ENCODE results near the gene KRTAP2-3. TPM values are rescaled to one million over a fixed set of nuclear protein-coding genes. Genes with fewer than 3 reads are reported as not detected.
"Not testable (repeated sequence)": the region's sequence is repeated elsewhere in the genome, so short reads cannot be mapped to it uniquely, and the experiment has no call there.

The KRTAP2-3 gene
- total RNA-seq, 1 donor from 2014 or later = not detected

DNA sequence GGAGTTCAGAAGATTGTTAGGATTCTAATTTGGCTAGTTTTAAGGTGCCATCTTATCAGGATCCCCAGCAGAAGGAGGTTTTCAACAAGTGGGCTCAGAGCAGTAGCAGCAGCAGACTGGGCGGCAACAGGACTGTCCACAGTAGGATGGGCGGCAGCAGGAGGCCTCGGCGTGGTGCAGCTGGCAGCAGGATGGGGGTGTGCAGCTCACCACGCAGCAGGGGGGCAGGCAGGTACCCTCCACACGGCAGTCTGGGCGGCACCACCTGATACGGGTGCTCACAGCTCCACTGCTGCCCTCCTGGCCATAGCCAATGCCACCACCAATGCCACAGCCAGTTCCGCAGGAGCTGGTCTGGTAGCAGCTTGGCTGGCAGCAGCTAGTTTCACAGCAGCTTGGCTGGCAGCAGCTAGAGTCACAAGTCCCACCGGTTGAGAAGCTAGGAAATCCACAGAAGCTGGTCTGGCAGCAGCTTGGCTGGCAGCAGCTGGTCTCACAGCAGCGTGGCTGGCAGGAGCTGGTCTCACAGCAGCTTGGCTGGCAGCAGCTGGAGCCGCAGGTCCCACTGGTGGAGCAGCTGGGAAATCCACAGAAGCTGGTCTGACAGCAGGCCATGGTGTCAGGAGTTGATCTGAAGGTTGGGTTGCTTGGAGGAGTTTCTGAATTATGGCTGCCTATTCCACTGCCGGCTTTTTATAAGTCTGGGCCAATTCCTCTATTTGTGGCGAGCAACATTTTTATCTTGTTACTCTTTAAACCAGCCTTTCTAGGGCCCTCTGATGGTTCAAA, 18.9 kb downstream of the KRTAP2-3 start, which contains the start of gene KRTAP1-1:
TSS of gene KRTAP1-1 (minus strand) at position 668 of the 789 bp plus-strand sequence. CDS start at position 615, 53 bp downstream.
- FAIRE-seq; DNase-seq (ENCODE audit: low spot score in 2 of 2): not testable (repeated sequence)

DNA sequence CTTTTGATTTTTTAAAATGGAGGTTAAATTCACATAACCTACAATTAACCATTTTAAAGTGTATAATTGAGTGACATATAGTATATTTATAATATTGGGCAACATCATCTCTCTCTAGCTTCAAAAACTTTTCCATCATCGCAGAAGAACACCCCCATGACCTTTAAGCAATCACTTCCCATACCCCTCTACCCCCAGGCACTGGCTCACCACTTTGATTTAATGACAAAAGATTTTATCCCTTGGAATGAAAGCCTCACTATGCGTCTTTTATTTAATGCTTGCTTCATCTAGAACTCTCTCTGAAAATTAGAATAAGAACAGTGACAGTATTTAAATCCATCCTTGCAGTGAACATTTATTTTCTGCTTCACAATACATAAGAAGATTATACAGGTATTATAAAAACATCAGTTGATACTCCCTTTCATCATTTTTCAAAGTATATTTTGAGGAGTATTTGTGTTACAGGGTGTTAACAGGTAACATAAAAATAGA, 22.0 kb downstream of the KRTAP2-3 start:
- DNase-seq (ENCODE audit: low spot score in 2 of 2) (no peak), FAIRE-seq (no peak)

GRCh38 chr17:41034346-41034935, 25.5 kb downstream of the KRTAP2-3 start, which contains the start of gene KRTAP1-3:
TSS of gene KRTAP1-3 (minus strand) at chr17:41034874. CDS start at chr17:41034821, 53 bp downstream.
- not testable (repeated sequence) for FAIRE-seq; DNase-seq (ENCODE audit: low spot score in 2 of 2)

DNA sequence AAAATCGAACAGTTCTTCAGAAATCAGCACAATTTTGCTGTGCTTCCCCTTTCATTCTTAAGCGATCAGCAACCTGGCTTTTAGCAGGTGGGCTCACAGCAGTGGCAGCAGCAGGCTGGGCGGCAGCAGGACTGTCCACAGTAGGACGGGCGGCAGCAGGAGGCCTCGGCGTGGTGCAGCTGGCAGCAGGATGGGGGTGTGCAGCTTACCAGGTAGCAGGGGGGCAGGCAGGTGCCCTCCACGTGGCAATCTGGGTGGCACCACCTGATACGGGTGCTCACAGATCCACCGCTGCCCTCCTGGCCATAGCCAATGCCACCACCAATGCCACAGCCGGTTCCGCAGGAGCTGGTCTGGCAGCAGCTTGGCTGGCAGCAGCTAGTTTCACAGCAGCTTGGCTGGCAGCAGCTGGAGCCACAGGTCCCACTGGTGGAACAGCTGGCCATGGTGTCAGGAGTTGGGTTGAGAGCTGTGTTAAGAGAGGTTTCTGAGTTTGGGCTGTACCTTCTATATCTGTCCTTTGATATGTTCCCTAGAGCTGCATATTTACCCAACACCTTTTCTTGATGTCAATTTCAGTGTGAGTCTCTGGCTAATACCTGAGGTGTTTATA, 30.2 kb downstream of the KRTAP2-3 start, which contains the start of gene KRTAP1-4:
TSS of gene KRTAP1-4 (minus strand) at position 563 of the 613 bp plus-strand sequence. CDS start at position 446, 117 bp downstream.
- no peak for FAIRE-seq
- no peak for DNase-seq (ENCODE audit: low spot score in 2 of 2)

DNA sequence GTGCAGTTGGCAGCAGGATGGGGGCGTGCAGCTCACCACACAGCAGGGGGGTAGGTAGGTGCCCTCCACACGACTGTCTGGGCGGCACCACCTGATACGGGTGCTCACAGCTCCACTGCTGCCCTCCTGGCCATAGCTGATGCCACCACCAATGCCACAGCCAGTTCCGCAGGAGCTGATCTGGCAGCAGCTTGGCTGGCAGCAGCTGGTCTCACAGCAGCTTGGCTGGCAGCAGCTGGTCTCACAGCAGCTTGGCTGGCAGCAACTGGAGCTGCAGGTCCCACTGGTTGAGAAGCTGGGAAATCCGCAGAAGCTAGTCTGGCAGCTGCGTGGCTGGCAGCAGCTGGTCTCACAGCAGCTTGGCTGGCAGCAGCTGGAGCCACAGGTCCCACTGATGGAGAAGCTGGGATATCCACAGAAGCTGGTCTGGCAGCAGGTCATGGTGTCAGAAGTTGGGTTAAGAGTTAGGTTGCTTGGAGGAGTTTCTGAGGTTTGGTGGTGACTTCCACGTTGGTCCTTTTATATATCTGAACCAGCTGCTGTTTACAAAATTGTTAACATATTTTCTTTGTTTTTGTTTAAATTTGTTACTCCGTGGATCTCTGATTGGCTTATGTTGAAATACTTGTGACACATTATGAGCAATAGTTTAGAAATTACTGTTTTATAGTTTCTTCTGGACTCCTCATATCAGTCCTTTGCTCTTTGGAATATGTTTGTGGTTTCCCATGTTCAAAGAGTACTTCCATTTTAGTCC, 33.0 kb downstream of the KRTAP2-3 start, which contains the start of gene KRTAP1-5:
TSS of gene KRTAP1-5 (minus strand) at position 494 of the 757 bp plus-strand sequence. CDS start at position 441, 53 bp downstream.
- FAIRE-seq (no peak), DNase-seq (ENCODE audit: low spot score in 2 of 2) (no peak)

- DNase-seq (ENCODE audit: low spot score in 2 of 2) = no peak
- FAIRE-seq = no peak
Observed at GRCh38 chr17:41024697-41025096, 35.2 kb downstream of the KRTAP2-3 start.

DNA sequence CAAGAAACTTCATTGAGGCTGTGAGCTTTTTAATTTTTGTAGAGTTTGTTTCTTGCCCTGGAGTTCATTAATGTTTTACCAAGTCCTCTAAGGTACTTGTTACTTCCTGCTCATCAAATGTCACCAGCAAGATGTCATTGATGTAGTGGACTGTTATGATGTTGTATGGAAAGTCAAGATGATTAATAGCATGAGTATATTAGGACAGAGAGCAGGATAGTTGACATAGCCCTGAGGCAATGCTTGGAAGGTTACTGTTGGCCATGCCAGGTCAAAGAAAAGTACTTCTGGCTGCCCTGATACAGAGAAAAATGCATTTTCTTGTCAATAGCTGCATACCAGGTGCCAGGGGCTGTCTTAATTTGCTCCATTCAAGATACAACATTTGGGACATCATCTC, 39.6 kb downstream of the KRTAP2-3 start:
- DNase-seq (ENCODE audit: low spot score in 2 of 2) (no peak), FAIRE-seq (no peak)

- no peak for FAIRE-seq
- DNase-seq (ENCODE audit: low spot score in 2 of 2) = no peak
Observed at GRCh38 chr17:41019415-41019814, 40.5 kb downstream of the KRTAP2-3 start.

GRCh38 chr17:41018541-41018940, 41.4 kb downstream of the KRTAP2-3 start:
- FAIRE-seq = no peak
- no peak for DNase-seq (ENCODE audit: low spot score in 2 of 2)

DNA sequence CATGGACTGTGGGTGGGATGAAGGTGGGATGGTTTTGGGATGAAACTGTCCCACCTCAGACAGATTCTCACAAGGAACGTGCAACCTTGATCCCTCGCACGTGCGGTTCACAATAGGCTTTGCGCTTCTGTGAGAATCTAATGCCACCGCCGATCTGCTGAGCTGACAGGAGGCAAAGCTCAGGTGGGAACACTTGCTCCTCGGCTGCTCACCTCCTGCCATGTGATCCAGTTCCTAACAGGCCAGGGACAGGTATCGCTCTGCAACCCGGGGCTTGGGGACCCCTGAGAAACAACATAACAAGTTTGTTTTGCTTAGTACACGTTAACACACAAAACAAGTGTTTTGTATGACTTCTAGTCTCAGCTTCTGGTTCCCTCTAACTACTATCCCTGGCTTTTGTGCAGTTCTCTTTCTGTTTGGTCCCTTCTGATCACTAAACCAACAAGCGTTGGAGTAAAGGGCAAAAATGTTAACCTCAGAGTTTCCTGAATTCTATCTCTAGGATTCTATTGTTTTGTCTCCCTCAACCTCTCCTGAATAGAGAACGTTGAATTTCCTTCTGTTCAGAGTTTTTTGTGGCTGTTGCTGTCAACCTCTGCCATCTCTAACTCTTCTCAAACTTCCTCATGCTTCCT, 43.2 kb downstream of the KRTAP2-3 start:
- FAIRE-seq (no peak), DNase-seq (ENCODE audit: low spot score in 2 of 2) (no peak)

DNA sequence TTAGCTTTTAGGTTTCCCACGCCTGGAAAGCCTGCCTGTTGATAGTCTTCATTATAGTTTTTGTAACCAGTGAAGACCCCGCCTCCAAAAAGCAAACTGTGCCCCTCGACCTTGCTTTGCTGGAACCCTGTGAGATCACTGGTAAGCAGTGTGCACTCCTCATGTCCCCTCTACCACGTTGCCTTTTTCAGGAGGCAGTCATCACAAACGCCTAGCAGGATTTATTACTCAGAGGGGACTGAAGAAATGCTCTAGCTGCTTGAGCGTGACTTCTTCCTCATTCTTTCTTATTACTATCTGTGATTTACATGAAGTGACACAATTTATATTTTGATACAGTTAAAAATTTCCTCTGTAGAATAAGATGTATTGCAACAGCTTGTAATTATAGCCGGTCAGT, 44.5 kb downstream of the KRTAP2-3 start:
- no peak for DNase-seq (ENCODE audit: low spot score in 2 of 2)
- no peak for FAIRE-seq

DNA sequence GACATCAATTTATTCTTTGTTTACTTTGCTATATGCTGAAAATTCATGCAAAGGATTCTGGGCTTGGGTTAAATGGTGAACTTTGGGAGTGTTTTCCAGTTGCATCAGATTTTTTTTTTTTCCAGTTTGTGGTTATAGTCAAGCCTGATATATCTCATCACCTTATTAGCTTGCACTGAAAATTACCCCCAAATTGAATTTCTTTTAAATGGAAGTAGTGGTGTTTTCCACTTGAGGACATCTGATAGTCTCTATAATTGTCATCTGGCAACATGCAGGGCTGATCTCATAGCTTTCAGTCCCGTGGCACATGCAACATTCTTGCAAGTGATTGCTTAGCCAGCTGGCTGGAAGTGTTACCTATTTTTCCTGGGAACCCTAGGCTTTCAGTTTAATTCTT, 46.3 kb downstream of the KRTAP2-3 start:
- DNase-seq (ENCODE audit: low spot score in 2 of 2) (no peak), FAIRE-seq (no peak)

DNA sequence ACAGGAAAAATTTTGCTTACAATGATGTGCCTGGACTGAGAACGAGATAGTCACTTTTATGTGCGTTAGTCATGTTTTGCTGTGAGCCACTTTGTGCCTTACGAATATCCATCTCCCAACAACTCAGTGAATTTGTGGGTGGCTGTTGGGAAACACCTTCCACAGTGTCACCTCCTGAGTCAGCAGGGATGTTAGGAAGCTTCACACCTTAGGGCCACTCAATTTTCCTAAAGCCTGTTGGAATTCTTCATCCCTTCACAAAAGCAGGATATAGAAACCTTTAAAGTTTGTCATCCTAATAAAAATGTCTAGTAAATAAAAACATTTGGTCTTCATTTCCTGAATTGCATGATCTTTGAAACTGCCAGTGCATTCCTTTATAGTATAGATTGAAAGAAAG, 46.7 kb downstream of the KRTAP2-3 start:
- DNase-seq (ENCODE audit: low spot score in 2 of 2) (no peak), FAIRE-seq (no peak)

DNA sequence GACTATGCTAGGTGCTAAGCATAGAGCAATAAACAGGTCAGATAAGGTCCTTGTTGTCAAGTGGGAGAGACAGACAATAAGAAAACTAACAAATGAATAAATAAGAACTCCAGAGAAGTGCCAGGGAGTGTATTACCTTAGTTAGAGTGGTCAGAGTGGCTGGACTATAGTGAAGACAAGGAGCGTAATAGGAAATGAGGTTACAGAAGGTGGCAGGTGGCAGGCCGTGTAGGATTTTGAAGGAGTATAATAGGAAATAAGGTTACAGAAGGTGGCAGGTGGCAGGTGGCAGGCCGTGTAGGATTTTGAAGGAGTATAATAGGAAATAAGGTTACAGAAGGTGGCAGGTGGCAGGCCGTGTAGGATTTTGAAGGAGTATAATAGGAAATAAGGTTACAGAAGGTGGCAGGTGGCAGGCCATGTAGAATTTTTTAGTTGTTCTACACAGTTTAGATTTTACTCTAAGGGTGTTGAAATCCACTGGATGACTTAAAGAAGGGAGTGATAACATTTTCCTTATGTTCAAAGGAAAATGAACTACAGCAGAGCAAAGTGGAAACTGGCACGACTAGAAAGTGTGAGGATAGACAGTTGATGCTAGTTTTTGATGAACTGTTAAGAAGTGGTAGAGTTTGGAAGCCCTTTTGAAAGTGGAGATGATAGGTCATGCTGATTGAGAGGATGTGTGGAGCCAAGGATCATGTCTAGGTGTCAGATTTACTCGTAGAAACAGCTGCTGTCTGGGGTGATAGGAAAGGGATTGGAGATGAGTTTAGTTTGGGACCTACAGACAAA, 47.4 kb downstream of the KRTAP2-3 start:
- DNase-seq (ENCODE audit: low spot score in 2 of 2) (no peak), FAIRE-seq (no peak)

DNA sequence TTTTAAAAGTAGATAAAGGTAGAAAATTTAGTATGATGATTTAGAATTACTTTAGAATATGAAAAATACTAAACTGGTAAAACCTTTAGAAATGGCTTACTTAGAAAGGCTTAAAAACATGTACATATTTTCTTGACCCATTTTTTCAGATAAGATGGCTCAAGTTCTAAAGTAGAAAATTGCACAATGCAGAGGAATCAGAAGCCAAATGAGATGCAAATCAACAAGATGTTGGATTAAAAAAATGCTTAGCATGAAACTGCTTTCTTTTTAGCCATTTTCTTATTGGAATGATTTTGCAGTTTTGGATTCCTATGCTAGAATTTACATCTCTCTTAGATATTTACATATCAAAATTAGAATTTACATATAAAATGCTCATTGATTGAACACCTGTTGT, 49.5 kb downstream of the KRTAP2-3 start:
- FAIRE-seq (no peak), DNase-seq (ENCODE audit: low spot score in 2 of 2) (no peak)

DNA sequence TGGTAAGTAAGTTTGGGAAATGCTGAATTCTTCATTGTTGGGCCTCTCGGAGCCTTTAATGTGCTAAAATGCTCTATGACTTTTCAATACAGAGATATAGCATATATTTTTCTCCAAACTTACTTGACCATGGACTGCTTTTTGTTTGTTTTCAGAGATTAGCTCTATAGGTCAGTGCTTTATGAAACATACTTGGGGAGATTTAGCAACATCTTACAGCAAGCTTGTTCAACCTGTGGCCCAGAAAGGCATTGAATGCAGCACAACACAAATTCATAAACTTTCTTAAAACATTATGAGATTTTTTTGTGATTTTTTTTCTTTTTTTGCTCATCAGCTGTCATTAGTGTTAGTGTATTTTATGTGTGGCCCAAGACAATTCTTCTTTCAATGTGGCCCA, 50.0 kb downstream of the KRTAP2-3 start:
- FAIRE-seq = no peak
- no peak for DNase-seq (ENCODE audit: low spot score in 2 of 2)

DNA sequence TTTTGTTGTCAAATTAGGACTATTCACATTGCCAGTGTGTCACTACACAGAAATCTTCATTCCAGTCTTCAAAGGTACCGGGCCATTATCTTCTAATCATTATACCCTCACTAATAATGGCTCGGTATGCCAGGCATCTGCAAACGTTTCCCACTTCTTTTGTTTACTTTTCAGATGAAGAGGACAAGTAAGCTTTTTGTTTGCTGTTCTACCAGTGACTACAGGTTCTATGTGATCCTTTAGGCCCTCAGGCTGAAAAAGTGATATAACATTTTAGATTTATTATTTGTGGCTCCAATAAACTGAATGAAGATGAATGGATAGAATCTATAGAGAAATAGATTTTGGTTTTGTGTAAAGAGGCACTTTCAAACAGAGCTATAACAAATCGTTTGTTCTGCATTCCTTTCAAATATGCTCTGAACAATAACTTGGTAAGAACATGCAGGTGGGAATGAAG, 50.6 kb downstream of the KRTAP2-3 start:
- no peak for FAIRE-seq
- no peak for DNase-seq (ENCODE audit: low spot score in 2 of 2)
